MCF 10A (cell line): ENCODE results near the gene STXBP4. TPM values are rescaled to one million over a fixed set of nuclear protein-coding genes. Genes with fewer than 3 reads are reported as not detected.

Source experiments
- BruUV-seq: library from RNA; stranded (reverse); fragments of 400-500 nt; replicated peaks from 2 replicates; lab custom pipeline; 2021; lab: Mats Ljungman, UMichigan
- CTCF ChIA-PET: fragments of 300-600 bp; sonication (Branson Sonifier 250); formaldehyde crosslinking; extraction: SDS; loops from one replicate; lab custom pipeline; 2021; ENCODE audit warnings: antibody characterized with exemption, inconsistent platforms; lab: Yijun Ruan, JAX
- POLR2A ChIA-PET: fragments of 300-600, 350-650 bp; sonication (Branson Sonifier 250); formaldehyde crosslinking; extraction: SDS; loops from one replicate; lab custom pipeline; 2020; ENCODE audit warnings: antibody characterized with exemption, inconsistent platforms; lab: Yijun Ruan, JAX
- DNase-seq: peaks from one replicate; pipeline ENCODE4 v3.0.0-alpha.2; 2018; ENCODE audit not compliant: unreplicated experiment
- H3K27ac Mint-ChIP-seq: one replicate; pipeline ENCODE4 v1.8.0; 2022; ENCODE audit warnings: mild to moderate bottlenecking, low read depth, mixed read lengths; ENCODE audit not compliant: unreplicated experiment
- H3K27me3 Mint-ChIP-seq: one replicate; pipeline ENCODE4 v1.8.0; 2022; ENCODE audit warnings: mixed read lengths; ENCODE audit not compliant: insufficient read depth, unreplicated experiment
- H3K36me3 Mint-ChIP-seq: one replicate; pipeline ENCODE4 v1.8.0; 2022; ENCODE audit warnings: mild to moderate bottlenecking, moderate library complexity, mixed read lengths; ENCODE audit not compliant: insufficient read depth, unreplicated experiment
- H3K4me1 Mint-ChIP-seq: one replicate; pipeline ENCODE4 v1.8.0; 2022; ENCODE audit warnings: mixed read lengths; ENCODE audit not compliant: insufficient read depth, unreplicated experiment
- H3K4me3 Mint-ChIP-seq: one replicate; pipeline ENCODE4 v1.8.0; 2022; ENCODE audit warnings: mild to moderate bottlenecking, moderate library complexity, mixed read lengths; ENCODE audit not compliant: unreplicated experiment
- H3K9me3 Mint-ChIP-seq: one replicate; pipeline ENCODE4 v1.8.0; 2022; ENCODE audit warnings: mixed read lengths; ENCODE audit not compliant: unreplicated experiment
- CTCF ChIP-seq: fragments of 200-600 bp; IDR thresholded peaks from one replicate; pipeline ENCODE4 v1.8.0; 2022; ENCODE audit warnings: antibody characterized with exemption, mild to moderate bottlenecking; ENCODE audit not compliant: unreplicated experiment
- intact Hi-C: fragments of 100-400 bp; cut with micrococcal nuclease; formaldehyde crosslinking; loops from 2 replicates; pipeline ENCODE4 v1.14.1; 2022
- total RNA-seq: library from RNA; stranded (reverse); gene quantifications from 2 replicates; pipeline ENCODE4 v1.2.3, GENCODE V29; 2022

STXBP4 gene
- total RNA-seq, 1 experiment from 2014 or later: 6.7 TPM

DNA sequence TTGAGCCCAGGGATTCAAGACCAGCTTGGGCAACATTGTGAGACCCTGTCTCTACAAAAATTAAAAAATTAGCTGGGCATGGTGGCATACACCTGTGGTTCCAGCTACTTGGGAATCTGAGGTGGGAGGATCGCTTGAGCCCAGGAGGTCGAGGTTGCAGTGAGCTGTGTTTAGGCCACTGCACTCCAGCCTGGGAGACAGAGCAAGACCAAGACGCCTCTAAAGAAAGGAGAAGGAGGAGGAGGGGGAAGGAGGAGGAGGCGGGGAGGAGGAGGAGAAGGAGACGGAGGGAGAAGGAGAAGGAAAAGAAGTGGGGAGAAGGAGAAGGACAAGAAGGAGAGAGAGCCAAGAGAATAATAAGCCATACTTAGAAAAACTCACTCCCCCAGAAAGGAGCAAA, 35.9 kb downstream of the STXBP4 start:
- Mint-ChIP-seq H3K9me3 (no peaks in the 10 kb centered on the region), H3K27ac (no peak overlapping the region), H3K27me3 (no peaks in the 10 kb centered on the region), H3K36me3 (no peaks in the 10 kb centered on the region), H3K4me3 (no peak overlapping the region), H3K4me1 (no peaks in the 10 kb centered on the region)
- CTCF ChIA-PET: interaction anchor here (1.4 to 3.2 kb wide), 4 partner anchors 8 to 347 kb away, joined by 3 to 36 read pairs (median 6); no protein-coding TSS in a partner anchor
- no peak for TF ChIP-seq CTCF
- intact Hi-C loops: no loop called here
- BruUV-seq: no TSS peak
- no peak for DNase-seq
- POLR2A ChIA-PET: interaction anchor here (0.7 kb wide), 1 partner anchor 10 kb away, joined by 3 read pairs; no protein-coding TSS in a partner anchor

DNA sequence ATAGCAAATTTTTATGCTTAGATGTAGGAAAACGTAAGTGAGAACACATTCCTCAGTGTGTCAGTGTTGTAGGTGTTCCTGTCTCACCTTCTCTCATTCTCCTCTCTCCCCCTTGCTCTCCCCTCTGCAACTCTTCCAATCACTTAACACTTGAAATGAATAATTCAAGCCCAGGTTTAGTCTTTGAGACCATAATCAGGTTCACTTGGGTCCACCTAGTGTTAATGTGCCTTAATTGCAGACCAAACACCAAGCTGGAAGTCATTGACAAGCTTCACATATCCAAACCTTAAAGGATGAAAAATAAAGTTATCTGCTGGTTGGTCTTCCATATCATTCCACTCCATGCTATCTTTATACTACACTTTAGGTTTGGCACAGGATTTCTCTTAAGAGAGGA, 37.0 kb downstream of the STXBP4 start:
- Mint-ChIP-seq H3K9me3 (no peaks in the 10 kb centered on the region), H3K4me1 (no peaks in the 10 kb centered on the region), H3K4me3 (no peak overlapping the region), H3K27me3 (no peaks in the 10 kb centered on the region), H3K27ac (no peak overlapping the region), H3K36me3 (no peaks in the 10 kb centered on the region)
- TF ChIP-seq CTCF: peak; percentile 44
- DNase-seq: peak; percentile 35
- CTCF ChIA-PET: interaction anchor here (0.6 to 3.2 kb wide), 8 partner anchors 13 to 861 kb away, joined by 3 to 36 read pairs (median 4); no protein-coding TSS in a partner anchor
- POLR2A ChIA-PET: interaction anchor here (0.5 kb wide), 1 partner anchor 9 kb away, joined by 3 read pairs; no protein-coding TSS in a partner anchor
- no TSS peak for BruUV-seq
- intact Hi-C loops: no loop called here

DNA sequence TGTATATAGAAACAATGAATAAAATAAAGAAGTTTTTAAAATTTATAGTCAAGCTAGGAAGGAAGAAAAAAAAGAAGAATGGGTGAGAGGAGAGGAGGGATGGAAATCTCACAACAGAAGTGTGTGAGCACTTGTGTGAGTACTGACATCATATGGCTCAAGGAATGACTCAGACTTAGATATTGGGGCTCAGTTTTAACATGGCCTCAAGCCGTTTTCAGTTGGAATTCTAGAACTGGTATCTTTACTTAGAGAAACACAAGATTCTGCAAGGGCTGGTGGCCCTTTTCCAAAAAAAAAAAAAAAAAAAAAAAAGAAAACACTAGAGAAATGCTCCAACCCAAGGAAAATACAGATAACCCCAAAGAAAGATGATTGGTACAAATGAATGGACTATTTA, 55.1 kb downstream of the STXBP4 start:
- no peak overlapping the region for H3K27ac Mint-ChIP-seq
- no peak for DNase-seq
- no peaks in the 10 kb centered on the region for H3K9me3 Mint-ChIP-seq
- no peaks in the 10 kb centered on the region for H3K36me3 Mint-ChIP-seq
- POLR2A ChIA-PET: no interaction called here
- CTCF ChIA-PET: interaction anchor here (0.6 to 1.0 kb wide), 2 partner anchors 12 to 30 kb away, joined by 3 to 4 read pairs; no protein-coding TSS in a partner anchor
- intact Hi-C loops: no loop called here
- BruUV-seq: no TSS peak
- H3K27me3 Mint-ChIP-seq: no peaks in the 10 kb centered on the region
- H3K4me3 Mint-ChIP-seq: no peak overlapping the region
- H3K4me1 Mint-ChIP-seq: no peaks in the 10 kb centered on the region
- no peak for TF ChIP-seq CTCF

DNA sequence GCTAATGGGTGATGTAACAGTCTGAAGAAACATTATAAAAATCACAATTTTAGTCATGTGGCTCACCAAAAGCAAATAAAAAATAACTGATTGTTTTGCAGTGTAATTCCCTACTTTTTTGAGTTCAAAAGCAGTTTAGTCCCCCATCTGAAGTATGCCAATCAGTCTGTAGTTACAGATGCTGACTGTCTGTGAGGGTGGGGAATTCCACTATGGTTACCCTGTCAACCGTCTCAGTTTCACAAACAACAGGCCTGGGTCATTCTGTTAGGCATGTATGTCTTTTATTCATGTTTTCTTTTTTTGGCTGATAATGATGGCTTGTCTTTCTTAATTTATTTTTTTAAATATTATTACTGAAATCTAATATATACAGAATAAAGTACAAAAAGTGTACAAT, 69.3 kb downstream of the STXBP4 start:
- TF ChIP-seq CTCF: no peak
- no TSS peak for BruUV-seq
- H3K36me3 Mint-ChIP-seq: peaks cover under 1% of the 10 kb centered on the region
- CTCF ChIA-PET: interaction anchor here (0.5 kb wide), 1 partner anchor 604 kb away, joined by 3 read pairs; no protein-coding TSS in a partner anchor
- H3K27me3 Mint-ChIP-seq: no peaks in the 10 kb centered on the region
- no peak for DNase-seq
- H3K9me3 Mint-ChIP-seq: no peaks in the 10 kb centered on the region
- POLR2A ChIA-PET: no interaction called here
- no peaks in the 10 kb centered on the region for H3K4me1 Mint-ChIP-seq
- intact Hi-C loops: no loop called here
- no peak overlapping the region for H3K4me3 Mint-ChIP-seq
- no peak overlapping the region for H3K27ac Mint-ChIP-seq
